ENCODE data around the gene SV2B.

SV2B gene

GRCh38 chr15:91108421-91108820, 8.4 kb downstream of the SV2B start:
- DNase-seq = no peak

DNA sequence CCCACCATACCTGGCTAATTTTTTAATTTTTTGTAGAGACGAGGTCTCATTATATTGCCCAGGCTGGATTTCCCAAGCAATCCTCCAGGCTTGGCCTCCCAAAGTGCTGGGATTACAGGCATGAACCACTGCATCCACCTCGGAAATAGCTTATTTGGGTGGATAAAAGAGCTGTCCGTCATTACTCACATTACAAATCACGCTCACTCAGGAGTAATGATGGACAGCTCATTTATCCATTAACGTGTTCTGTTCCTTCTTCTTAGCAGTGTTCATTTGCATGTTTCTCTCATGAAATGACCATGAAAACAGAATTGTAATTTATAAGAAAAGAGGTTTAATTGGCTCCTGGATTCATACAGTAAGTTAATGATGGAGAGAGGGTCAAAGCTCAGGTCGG, 9.8 kb downstream of the SV2B start:
- DNase-seq = no peak

DNA sequence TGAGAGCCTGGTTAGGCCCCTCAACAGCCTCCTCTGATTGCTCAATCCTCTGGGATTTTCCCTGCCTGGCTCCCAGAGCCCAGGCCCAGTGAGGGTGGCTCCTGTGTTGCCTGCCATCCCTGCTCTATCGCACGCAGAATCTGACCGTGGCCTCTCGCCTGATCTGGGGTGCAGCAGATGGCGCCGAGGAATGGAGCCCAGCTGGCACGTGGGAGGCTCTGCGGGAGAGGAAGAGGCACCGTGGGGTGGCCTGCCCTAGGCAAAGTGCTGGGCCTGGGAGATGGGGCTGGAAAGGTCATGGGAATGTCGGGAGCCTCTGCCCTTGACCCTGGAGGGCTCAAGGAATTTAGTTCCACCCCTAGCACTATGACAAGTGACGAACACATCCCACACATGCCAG, 10.3 kb downstream of the SV2B start:
- no peak for DNase-seq

GRCh38 chr15:91113030-91113429, 13.0 kb downstream of the SV2B start:
- DNase-seq = no peak

GRCh38 chr15:91114301-91114700, 14.2 kb downstream of the SV2B start:
- no peak for DNase-seq

DNA sequence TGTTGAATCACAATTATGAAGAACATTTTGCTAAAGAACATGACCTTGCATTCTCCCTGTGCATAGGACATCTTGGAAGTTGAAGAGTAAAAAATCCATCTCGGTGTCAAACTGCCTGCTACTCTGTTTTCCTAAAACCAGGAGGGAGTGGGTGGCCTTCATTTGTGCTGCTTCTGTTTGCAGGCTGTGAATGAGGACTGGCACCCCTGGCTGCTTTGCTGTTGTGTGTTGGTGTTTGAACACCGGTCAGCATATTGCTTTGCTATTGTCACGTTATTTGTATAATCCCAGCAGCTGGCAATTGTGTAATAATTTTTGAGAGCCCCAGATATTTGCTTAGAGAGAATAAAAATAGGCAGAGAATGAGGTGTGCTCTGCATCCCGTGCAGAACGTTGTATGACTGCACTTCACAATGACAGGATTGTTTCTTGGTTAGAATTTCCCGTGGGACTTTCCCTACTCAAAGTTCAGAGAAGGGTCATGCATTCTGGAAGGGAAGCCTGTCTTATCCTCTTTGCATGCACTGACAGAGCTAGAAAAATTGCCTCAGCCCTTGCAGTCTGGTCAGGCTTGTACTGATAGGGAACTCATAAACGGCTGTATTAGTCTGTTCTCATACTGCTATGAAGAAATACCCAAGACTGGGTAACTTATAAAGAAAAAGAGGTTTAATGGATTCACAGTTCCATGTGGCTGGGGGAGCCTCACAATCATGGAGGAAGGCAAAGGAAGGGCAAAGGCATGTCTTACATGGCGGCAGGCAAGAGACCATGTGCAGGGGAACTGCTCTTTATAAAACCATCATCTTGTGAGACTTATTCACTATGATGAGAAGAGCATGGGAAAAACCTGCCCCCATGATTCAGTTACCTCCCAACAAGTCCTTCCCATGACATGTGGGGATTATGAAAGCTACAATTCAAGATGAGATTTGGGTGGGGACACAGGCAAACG, 16.3 kb downstream of the SV2B start:
- no peak for DNase-seq

DNA sequence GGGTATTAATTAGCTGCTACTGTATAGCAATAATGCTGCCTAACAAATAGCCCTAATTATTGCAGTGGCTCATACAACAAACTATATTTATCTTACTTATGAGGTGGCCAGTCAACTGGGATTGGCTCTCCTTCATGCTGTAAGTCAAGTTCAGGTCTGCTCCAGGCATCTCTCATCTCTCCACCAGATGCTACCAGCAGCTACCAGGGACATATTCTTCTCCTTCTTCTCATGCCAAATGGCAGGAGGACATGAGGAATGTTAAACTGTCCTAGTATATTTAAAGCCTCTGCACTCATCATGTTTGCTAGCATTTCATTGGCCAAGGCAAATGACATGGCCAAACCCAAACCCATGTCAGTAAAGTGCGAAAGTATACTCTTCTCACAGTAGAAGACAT, 17.3 kb downstream of the SV2B start:
- no peak for DNase-seq

- no peak for DNase-seq
These were observed 18.9 kb downstream of the SV2B start for GRCh38 chr15:91118817-91119590.

DNA sequence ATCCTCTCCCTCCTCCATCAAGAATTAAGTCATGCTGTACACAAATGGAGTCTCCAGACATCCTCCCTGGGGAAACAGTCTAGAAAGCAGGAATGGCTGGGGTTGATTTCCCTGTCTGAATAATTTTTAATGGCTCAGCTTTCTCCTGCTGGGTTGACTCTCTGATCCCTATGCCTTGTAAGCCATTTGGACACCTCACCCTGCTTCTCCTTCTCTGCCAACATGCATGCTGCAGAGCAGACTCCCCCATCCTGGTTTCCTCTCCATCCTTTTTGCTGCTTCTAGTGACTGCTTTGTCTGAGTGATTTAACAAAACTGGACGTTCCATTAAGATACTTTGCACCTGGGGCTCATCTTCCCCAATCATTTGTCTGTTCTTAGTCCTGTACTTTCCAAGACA, 22.2 kb downstream of the SV2B start:
- DNase-seq = no peak

DNA sequence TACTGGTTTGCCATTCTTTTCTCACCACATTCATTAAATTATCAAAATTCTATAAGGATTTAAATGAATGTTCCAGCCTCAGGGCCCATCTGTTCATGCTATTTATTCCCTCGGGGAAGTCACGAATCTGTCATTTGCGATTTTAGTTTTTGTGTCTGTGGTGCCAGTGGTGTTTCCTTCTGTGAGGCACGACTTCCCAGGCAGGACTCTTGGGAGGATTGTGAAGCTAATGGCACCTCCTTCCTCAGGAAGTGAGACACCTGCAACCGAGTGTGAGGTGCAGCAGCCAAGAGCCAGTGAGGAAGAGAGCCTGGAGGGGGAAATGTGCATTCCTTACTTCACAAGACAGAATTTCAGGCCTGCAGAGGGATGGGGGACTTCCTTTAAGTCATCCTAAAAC, 24.1 kb downstream of the SV2B start:
- no peak for DNase-seq

- DNase-seq = no peak
These were observed 25.1 kb downstream of the SV2B start for GRCh38 chr15:91125162-91125561.

GRCh38 chr15:91126080-91126479, 26.0 kb downstream of the SV2B start:
- no peak for DNase-seq

DNA sequence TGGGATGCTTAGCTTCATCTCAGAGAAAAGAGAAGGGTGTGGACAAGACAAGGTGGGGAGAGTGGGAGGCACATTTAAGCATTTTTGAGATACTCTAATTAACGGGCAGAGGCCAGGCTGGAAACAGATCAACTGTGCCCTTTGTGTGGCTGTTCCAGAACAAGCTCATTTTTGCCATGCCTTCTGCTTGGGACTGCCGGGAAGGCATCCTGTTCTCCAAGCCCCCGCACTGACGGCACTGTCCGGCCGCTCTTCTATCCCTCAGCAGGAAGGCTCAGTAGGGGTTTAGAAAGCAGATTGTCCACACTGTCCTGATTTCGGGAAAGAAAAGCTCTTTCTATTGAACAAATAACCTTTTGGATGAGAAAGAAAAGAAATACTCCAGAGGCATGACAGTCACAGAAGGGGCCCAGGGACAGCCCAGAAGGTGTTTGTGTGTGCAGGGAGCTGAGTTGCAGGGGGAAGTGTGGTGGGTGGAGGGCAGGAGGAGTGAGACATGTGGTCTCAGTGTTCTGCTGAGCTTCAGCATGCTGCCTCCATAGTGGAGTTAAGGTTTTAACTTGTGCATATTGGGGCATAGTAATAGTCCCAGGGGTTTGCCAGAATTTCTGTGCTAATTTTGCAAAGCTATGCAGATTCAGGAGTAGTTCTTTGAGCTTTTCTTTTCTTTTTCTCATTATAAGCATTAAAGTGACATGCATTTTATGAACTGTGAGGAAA, 27.3 kb downstream of the SV2B start:
- DNase-seq = no peak

DNA sequence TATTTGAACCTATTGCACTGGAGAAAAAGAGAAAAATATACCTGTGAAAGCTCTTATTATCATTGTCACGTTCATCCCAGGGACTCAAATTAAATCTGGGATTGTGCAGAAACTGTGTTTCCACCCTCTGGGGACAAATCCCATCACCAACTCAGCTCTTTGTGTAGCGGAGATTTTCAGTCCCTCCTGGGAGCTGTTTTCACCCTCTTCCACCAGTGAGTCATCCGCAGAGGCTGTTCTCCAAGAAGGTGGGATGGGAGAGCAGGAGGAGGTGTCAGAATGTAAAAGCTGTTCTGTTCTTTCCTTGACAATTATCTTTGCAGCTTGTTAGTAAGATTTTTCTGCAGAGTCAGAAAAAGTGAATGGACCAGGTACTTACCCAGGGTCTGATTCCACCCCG, 28.0 kb downstream of the SV2B start:
- no peak for DNase-seq

DNA sequence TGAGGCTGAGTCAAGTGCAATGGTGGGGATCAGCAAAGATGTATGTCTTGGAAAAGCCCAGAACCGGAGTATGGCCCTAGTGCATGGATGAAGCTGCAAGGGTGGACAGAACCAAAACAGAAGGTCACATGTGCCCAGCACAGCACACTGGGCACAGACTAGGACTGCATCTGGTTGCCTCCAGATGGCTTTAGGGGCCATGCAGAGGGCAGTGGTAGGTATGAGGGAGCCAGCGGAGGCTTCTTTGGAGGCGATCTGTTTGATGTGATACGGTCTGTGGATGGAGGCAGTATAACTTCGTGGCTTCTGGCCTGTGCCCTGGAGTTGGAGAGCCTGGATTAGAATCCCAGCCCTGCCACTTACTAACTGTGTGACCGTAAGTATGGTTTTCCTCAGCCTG, 29.4 kb downstream of the SV2B start:
- no peak for DNase-seq

DNA sequence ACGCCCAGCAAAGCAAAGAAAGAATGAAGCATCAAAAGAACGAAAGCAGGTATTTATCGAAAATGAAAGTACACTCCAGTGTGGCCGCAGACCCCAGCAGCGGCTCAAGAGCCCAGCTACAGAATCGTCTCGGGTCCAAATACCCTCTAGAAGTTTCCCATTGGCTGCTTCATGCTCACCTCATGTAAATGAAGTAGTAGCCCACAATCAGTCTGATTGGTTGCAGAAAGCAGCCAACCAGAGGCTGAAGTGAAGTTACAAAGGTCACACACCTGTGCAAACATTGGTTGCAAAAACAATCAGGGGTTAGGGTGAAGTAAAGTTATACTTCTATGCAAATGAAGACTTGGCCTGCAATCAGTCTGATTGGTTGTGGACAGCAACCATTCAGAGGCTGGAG, 32.0 kb downstream of the SV2B start:
- no peak for DNase-seq

- DNase-seq = no peak
These were observed 33.5 kb downstream of the SV2B start for GRCh38 chr15:91133511-91133910.

DNA sequence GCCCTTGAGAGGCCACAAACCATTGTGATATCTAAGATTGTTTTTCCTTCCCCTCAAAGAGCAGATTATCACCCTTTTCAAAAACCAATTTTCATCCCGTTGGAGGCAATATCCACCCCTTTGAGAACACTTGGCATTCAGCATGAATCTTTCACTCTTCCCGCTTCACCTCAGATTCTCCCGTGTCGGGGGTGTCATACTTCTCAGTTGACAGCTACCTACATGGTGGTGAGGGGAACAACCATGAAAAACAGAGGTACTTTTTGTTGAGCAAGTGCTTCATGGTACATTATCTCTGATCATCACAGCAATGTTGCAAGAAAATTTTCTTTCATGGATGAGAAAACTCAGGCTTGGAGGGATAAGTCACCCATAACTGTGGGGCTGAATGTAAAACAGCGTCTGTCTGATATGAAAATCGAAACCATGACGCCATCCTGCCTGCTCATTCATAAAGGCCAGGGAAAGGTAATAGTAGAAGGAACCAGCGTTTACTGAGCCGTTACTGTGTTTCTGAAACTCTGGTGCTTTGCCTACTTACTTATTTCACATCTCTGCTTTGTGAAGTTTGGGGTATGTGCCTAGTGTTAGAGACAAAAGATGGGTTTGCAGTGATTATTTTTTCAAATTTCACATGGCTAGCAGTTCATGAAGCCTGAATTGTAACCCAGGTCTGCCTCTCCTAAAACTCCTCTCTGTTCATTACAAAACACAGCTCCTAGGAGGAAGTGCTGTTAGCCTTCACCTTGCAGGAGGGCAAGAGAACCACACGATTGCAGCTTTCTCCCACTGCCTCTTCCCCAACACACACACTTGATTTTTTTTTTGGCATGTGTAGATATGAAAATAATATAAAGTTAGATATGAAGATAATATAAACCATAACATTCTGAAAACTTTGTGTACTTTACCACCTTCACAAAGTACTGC, 35.4 kb downstream of the SV2B start:
- DNase-seq = no peak

DNA sequence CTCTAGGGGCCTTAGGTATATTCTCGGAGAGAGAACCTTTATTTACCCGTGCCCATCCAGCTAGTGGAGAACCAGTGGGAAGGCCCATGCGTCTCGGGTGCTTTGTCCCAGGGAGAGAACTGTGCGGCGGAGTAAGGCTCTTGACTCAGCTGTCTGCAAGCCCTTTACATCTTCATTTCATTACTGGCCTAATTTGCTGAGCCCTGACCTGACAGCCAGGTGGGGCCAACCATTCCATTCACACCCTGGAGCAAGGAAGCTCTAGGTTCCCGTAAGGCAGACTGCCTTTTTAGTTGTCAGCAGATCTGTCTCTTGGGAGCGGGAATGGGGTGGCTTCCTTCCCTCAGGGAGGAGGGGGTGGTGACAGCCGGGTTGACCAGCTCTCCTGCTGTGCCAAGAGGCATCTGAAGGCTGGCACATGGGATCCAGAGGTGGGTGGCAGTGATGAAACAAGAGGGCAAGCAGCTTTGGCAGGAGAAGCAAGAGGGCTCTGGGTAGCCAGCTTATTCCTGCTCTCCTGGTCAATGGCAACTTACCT, 36.4 kb downstream of the SV2B start:
- no peak for DNase-seq

DNA sequence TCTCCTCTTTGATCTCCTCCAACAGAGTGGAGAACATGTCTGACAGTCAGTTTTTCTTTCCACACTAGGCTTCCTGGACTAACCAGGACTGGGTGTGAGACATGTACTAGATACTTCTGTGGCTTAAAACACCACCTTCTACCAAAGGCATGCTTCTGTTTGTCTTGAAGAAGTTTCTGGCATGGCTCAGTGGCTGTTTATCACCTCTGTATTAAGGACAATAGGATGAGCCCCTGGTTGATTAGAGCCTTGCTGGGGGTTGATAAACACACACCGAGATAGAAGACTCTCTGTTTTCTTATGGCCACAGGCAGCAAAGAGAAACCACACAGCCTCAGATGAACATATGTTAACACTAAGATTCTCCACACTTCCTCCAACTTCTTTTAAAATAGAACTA, 40.5 kb downstream of the SV2B start:
- no peak for DNase-seq

- DNase-seq = no peak
These were observed 41.0 kb downstream of the SV2B start for GRCh38 chr15:91141097-91141496.

DNA sequence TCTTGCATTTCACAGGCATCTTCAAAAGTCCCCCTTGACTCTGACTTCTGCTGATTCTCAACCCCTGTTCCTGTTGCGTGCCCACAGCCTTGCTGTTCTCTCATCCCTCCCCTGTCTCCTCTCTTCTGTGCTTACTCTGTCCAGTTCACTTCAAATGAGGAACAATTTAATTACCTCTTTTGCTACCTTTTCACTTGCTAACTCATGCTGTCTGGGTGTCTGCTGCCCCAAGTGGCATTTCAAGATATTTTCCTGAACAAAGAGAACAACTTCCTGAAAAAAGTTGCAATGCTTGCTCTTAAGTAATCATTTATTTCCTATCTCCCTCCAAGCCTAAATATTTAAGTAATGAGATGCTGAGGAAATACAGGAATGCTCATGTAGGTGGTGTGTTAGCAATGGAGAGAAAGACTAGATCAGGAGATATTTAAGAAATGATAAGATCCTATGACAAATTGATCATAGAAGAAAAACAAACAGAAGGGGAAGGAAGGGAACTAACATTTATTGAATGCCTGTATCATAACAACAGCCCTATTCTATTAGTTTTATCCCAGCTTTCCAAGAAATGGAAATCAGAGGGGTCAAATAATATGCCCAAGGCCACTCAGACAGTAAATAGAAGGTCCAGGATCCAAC, 42.2 kb downstream of the SV2B start:
- no peak for DNase-seq

Measured in NK-92 treated with Interleukin-12 subunit alpha and Interleukin-12 subunit beta, amount 100 ng/mL, for 24 hours (cell line).